NCI-H1694 (cell line): Measurements from ENCODE around the gene CLDN2.
"Not testable (repeated sequence)": the region's sequence is repeated elsewhere in the genome, so short reads cannot be mapped to it uniquely, and the experiment has no call there.

Source experiments
- DNase-seq: peaks from one replicate; lab custom pipeline; 2025; lab: John Stamatoyannopoulos, UW

Gene CLDN2

DNA sequence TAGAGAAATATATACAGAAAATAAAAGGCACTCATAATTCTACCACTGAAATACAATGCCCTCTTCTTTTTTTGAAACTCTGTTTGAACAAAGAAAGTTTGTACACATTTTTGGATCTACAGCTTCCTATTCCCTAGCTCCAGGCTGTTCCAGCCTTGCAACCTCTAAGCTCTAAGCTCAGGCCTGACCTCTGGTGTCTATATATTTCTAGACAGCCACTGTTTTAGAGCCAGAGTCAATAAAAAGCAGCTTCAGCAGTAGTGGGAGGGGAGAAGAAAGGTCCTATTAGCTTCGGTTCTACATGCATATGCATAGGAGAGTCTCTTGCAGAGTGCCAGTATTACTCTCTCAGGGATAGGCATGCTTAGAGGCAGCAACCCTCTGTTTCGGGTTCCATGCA is 39.7 kb downstream of the CLDN2 start:
- DNase-seq: no peak

- no peak for DNase-seq
These were observed 42.9 kb downstream of the CLDN2 start for GRCh38 chrX:106963111-106963510.

- DNase-seq: no peak
These were observed 44.1 kb downstream of the CLDN2 start for GRCh38 chrX:106964290-106964689.

GRCh38 chrX:106966547-106966946 is 46.3 kb downstream of the CLDN2 start:
- DNase-seq: not testable (repeated sequence)

GRCh38 chrX:106972896-106973295 is 52.7 kb downstream of the CLDN2 start:
- DNase-seq: no peak

DNA sequence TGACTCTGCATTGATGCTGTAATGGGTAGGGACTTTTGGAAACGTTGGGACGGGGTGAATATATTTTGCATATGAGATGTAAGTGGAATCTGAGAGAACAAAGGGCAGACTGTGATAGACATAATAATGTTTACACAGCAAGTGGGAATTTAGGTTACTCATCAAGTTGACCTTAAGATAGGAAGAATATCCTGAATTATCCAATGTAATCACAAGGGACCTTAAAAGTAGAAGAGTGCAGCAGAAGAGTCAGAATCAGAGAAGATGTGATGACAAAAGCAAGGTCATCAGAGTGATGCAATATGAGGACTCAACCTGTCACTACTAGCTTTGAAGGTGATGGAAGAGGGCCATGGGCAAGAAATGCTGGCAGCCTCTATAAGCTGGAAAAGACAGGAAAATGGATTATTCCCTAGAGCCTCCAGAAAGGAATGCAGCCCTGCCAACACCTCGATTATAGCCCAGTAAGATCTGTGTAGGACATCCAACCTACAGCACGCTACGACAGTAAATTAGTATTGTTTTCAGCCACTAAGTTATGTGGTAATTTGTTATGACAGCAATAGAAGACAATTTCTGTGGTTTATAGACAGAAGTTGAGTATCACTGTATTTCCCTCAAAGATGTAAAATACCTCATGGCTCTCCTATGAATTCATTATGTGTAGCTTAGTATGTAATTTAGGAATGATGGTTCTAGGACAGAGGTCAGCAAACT is 53.4 kb downstream of the CLDN2 start:
- no peak for DNase-seq

DNA sequence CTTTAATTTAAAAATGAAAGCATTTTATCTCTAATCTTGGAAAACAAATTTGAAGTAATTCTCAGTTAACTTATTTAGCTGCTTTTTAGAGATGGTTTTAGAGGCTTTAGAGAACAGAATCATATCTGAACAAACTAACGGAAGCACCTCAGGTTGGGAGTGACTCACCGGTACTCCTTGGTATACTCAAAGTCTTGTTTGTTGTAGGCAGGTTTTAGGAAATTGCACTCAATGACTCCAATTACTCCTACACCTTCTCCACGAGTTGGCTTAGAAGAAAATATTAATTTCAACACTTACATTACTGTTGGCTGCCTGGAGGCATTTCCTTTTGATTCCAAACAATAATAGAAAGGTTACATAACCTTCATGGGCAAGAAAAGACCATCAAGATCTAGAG is 56.2 kb downstream of the CLDN2 start:
- DNase-seq: no peak
